LNCAP (cell line): ENCODE measurements around the gene MACROD2.

ENCODE experiments used
- TF ChIP-seq, protein P1 (sequence below): fragments of 450-650 bp; IDR thresholded peaks from 2 replicates; pipeline ENCODE4 v1.5.1; 2017; ENCODE audit warnings: mild to moderate bottlenecking

Gene MACROD2

GRCh38 chr20:14036567-14036966 lies 41.3 kb downstream of the MACROD2 start:
- TF ChIP-seq, protein P1, sequence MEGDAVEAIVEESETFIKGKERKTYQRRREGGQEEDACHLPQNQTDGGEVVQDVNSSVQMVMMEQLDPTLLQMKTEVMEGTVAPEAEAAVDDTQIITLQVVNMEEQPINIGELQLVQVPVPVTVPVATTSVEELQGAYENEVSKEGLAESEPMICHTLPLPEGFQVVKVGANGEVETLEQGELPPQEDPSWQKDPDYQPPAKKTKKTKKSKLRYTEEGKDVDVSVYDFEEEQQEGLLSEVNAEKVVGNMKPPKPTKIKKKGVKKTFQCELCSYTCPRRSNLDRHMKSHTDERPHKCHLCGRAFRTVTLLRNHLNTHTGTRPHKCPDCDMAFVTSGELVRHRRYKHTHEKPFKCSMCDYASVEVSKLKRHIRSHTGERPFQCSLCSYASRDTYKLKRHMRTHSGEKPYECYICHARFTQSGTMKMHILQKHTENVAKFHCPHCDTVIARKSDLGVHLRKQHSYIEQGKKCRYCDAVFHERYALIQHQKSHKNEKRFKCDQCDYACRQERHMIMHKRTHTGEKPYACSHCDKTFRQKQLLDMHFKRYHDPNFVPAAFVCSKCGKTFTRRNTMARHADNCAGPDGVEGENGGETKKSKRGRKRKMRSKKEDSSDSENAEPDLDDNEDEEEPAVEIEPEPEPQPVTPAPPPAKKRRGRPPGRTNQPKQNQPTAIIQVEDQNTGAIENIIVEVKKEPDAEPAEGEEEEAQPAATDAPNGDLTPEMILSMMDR, result no peak

DNA sequence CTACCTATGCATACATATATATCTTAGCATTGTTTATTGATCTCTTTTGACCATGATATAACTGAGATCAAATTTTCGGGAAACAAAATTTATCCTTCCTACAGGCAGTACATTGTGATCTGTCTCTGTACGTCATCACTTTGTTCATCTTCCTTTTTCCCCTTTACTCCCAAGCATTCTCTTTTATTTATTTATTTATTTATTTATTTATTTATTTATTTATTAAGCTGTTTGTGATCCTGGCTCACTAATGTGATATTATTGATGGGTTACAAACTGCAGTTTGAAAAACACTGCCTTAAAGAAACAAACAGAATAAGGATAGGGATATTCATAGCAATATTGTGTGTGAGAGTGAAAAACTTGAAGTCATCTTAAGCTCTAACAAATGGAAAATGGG lies 51.2 kb downstream of the MACROD2 start:
- TF ChIP-seq, protein P1, result no peak

DNA sequence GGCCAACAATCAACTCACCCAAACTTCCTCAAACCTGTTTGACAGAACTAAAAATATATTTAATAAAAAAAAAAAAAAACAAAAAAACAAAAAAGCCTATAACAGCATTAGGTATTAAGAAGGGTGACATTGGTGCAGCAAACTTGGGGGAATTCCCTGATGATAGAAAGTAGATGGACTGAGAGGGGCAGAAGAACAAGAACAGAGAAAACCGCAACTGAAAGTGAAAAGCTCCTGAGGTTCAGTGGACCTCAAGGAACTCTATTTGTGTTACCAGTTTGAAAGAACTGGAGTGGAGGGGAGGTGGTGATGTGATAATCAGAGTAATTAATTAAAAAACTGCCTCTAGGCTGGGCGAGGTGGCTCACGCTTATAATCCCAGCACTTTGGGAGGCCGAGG lies 53.8 kb downstream of the MACROD2 start:
- TF ChIP-seq, protein P1, result no peak

- TF ChIP-seq, protein P1, result no peak
These were observed 56.1 kb downstream of the MACROD2 start for GRCh38 chr20:14051454-14051853.

DNA sequence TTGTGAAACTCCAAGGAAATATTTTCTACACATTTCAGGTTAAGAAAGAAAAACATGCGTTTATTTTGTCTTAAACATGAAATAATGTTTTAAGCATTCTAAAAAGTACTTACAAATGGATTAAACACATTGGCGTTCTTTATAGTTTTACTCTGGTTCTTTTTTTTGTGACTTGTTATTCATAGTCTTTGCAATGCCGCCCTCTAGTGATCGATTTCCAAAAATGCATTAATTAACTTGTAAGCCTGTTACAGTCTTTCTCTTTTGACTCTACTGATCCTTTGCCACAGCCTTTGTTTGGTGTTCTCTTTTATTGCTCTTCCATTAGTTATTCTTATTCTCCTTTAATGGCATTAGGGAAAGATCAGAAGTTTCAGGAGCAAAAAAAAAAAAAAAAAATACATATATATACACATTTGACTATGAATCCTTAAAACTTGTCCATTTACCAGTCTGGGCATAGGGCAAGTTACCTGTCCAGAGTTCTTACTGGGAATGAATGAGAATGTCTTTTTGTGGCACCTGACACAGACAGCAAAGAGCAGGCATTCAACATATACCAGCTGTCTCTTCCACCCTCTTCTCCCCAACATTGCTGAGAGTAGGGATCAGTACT lies 59.9 kb downstream of the MACROD2 start:
- TF ChIP-seq, protein P1, result peak; percentile 59

GRCh38 chr20:14062171-14062570 lies 66.9 kb downstream of the MACROD2 start:
- TF ChIP-seq, protein P1, result no peak

- TF ChIP-seq, protein P1, result no peak
These were observed 67.5 kb downstream of the MACROD2 start for GRCh38 chr20:14062786-14063185.

DNA sequence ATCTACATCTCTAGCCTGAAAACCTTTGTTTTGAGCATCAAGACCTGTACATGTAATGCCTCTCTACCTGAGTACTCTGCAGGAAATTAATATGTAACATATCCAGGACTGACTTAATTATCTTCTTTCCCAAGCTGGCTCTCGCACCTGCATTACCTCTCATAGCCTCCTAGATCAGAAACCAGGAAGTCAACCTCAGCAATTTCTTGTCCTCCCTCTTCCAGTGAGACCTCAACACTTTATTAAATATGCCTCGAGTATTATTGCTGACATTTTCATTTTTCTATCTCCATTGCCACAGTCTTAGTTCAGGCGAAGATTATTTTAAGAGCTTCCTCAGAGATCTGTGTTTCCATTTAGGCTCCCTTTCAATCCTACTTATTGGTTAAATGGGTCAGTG lies 69.0 kb downstream of the MACROD2 start:
- TF ChIP-seq, protein P1, result no peak
